SIG-M5 treated with dmso at 0.1 percent for 504 hours (cell line): ENCODE measurements around the gene SLC1A6.
"Not testable (repeated sequence)": the region's sequence is repeated elsewhere in the genome, so short reads cannot be mapped to it uniquely, and the experiment has no call there.

Experiments
- DNase-seq: peaks from one replicate; lab custom pipeline; 2025; ENCODE audit not compliant: unreplicated experiment; lab: John Stamatoyannopoulos, UW

The SLC1A6 gene

GRCh38 chr19:14979476-14980255, at the start of gene SLC1A6:
TSS of gene SLC1A6 (minus strand) at chr19:14979864. CDS start at chr19:14972910, 6,954 bp downstream.
- DNase-seq, result no peak

- no peak for DNase-seq
Measured at GRCh38 chr19:15028490-15028889, 48.8 kb upstream of the SLC1A6 start.

DNA sequence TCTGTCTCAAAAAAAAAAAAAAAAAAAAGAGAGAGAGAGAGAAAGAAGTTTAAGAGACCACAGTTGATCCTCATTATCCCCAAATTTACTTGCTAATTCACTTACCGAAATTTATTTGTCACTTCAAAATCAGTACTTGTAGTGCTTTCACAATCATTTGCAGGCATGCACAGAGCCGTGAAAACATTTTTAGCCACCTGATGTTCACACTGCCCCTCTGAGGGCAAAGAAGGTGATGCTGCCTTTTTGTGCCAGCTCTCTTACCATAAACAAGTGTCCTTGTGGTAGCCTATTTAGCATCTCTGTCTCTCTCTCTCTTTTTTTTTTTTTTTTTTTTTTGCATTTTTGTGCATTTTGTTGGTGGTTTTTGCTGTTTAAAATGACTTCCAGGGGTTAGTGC, 45.6 kb upstream of the SLC1A6 start:
- DNase-seq, result peak; percentile 31

DNA sequence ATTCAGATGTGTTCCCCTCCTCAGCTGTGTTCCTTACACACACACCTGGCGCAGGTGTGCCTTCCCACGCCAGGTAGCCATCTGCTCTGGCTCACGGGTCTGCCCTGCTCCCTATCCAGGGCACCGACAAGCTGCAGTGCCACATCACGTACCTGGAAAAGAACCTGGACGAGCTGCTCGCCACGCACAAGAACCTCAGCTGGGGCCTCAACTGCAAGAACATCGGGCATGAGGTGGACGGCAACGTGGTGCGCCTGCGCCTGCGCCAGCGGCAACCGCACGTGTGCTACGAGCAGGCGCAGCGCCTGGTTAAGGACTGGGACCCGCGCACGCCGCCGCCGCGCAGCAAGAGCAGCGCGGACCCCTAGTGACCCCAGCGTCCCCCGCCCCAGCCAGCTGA, 43.1 kb upstream of the SLC1A6 start:
- DNase-seq, result no peak

DNA sequence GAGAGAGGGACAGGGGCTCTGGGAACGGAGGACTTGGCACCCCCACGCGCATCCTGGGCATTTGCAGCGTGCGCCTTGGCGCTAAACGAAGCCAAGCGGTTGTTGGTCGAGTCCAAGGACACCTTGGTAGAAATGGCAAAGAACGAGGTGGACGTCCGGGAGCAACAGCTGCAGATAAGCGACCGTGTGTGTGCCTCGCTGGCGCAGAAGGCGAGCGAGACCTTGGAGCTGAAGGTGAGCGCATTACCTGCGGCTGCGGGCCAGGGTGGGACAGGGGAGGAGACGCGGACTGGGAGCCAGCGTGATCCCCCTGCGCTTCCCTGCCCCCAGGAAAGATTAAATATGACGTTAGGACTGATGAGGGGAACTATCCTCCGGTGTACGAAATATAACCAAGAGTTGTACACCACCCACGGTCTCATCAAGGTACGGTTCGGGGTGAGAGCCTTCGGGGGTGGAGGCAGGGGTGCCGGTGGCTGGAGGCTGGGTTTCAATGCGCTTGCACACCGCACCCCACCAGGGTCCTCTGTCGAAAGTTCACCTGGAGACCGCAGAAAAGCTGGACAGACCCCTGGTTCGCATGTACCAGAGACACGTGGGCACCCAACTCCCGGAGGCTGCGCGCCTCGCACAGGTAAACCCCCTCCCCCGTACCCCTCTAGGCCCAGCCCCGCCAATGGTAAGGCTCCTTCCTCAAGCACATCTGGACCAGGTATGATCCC, 41.8 kb upstream of the SLC1A6 start:
- no peak for DNase-seq

GRCh38 chr19:15018836-15019235, 39.2 kb upstream of the SLC1A6 start:
- DNase-seq, result not testable (repeated sequence)

- no peak for DNase-seq
Measured at GRCh38 chr19:15015946-15016542, 36.4 kb upstream of the SLC1A6 start.

GRCh38 chr19:15014579-15014978, 34.9 kb upstream of the SLC1A6 start:
- no peak for DNase-seq

DNA sequence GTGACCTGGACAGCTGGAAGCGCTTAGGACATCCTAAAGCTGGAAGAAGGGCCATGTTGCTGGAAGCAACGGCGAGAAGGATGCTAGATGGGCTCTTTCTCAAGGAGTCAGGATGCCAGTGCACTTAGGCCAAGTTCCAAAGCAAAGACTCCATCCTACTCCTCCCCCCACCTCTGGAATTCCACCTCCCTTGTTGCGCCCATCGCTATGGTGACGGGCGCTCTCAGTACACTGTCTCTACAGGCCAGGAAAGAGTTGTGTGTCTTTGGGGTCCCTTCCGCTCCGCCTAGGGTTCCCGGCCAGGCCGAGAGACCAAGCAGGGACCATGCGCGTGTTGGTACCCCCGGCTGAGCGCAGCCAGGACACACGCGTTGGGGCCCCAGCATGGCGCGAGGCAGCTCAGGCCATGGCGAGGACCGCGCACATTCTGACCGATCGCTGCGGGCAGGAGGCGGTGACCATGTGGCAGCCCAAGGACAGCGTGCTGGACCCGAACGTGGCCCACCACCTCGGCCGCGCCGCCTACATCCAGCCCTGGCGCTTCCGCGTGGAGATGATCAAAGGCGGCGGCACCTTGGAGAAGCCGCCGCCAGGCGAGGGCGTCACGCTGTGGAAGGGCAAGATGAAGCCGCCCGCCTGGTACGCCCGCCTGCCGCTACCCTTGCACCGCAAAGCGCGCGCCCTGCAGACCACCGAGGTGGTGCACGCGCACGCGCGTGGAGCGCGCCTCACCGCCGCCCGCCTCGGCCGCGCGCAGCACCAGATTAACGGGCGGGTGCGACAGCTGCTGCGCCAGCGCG, 31.0 kb upstream of the SLC1A6 start:
- DNase-seq, result no peak

GRCh38 chr19:15008308-15008707, 28.6 kb upstream of the SLC1A6 start:
- no peak for DNase-seq

DNA sequence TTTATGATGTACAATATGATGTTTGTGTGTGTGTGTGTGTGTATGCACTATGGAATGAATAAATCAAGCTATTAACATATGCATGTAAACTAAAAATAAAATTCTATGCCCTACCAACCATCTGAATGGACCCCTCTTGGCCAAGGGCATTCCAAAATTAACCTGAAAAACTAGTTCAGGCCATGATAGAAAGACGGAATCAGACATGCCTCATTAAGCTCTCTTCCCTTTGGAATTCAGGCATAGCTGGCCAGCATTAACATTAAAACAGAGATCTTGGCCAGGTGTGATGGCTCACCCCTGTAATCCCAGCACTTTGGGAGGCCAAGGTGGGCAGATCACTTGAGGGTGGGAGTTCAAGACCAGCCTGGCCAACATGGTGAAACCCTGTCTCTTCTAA, 18.3 kb upstream of the SLC1A6 start:
- no peak for DNase-seq

DNA sequence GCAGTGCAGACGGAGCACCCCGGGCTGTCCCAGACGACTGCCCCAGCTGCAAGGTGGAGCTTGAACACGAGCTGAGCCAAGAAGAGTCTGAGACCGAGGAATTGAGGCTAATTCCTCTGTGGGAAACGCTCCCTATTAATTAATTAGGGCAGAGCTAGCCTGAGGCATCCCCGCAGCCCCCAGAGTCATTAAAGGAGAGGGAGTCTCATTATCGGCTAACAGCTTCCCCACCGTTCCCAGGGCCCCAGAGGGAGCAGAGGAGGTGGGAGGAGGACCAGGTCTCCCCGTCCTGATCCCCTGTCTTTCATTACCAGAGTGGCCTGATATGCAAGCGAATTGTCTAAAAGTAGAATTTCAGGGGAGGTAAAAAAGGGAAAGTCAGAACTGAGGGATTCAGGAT, 13.1 kb upstream of the SLC1A6 start:
- no peak for DNase-seq

GRCh38 chr19:14985133-14985532, 5.5 kb upstream of the SLC1A6 start:
- DNase-seq, result no peak

DNA sequence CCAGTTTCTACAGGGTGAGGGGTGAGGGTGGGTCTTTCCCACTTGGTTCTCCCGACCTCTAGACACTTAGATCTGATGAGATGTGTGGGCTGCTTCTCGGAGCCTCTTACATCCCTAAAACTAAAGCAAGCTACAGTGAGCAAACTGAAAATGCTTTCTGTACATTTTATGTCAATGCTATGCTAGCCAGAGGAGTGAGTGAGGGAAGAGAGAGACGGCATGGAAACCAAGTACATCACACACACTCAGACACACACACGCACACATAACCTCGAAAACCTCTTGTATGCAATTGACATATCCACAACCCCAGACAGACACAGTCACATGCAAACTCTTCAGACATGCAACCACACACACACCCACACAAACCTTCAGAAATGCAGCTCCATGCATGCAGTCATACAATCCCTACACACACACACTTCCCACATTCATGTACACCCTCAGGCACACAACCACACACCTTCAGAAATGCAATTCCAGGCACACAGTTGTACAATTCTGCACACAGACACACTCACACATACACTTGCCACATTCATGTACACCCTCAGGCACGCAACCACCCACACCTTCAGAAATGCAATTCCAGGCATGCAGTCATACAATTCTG, 1.4 kb downstream of the SLC1A6 start:
- DNase-seq, result no peak

- DNase-seq, result no peak
Measured at GRCh38 chr19:14977128-14977527, 2.5 kb downstream of the SLC1A6 start.

- no peak for DNase-seq
Measured at GRCh38 chr19:14974488-14974887, 5.2 kb downstream of the SLC1A6 start.

GRCh38 chr19:14972676-14973075, 7.0 kb downstream of the SLC1A6 start:
- DNase-seq, result no peak

GRCh38 chr19:14971474-14971873, 8.2 kb downstream of the SLC1A6 start:
- no peak for DNase-seq

- no peak for DNase-seq
Measured at GRCh38 chr19:14968247-14968646, 11.4 kb downstream of the SLC1A6 start.

DNA sequence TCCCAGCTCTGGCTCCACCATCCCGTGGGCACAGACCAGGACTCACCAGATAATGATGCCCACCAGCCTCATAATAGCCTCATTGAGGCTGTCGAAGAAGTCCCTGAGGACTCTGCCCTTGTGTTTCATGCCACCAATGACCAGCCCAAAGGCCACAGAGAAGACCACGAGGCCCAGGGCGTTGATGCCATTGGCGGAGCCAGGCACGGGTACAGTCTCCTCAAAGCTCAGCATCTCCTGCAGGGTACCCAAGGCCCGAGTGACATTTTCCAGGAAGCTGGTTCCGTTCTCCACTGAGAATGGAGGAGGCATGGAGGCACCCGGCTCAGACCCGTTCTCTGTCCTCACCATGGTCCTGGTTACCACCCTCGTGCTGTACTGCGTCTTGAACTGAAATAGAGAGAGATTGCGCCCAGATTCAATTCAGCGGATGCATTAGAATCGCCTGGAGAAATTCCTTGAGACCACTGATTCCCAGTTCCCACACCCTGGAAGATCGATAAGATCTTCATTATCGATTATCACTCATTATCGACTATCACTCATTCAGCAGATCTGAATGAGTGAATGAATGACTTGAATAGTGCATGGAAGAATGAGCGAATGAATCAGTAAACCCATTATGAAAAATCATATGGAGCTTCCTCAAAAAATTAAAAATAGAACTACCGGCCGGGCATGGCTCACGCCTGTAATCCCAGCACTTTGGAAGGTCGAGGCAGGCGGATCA, 17.5 kb downstream of the SLC1A6 start:
- no peak for DNase-seq
